ENCODE results near the gene IGFLR1. TPM values are rescaled to one million over a fixed set of nuclear protein-coding genes. Genes with fewer than 3 reads are reported as not detected.

Gene IGFLR1
- polyA plus RNA-seq, 1 donor from 2014 or later: 4.6 TPM

DNA sequence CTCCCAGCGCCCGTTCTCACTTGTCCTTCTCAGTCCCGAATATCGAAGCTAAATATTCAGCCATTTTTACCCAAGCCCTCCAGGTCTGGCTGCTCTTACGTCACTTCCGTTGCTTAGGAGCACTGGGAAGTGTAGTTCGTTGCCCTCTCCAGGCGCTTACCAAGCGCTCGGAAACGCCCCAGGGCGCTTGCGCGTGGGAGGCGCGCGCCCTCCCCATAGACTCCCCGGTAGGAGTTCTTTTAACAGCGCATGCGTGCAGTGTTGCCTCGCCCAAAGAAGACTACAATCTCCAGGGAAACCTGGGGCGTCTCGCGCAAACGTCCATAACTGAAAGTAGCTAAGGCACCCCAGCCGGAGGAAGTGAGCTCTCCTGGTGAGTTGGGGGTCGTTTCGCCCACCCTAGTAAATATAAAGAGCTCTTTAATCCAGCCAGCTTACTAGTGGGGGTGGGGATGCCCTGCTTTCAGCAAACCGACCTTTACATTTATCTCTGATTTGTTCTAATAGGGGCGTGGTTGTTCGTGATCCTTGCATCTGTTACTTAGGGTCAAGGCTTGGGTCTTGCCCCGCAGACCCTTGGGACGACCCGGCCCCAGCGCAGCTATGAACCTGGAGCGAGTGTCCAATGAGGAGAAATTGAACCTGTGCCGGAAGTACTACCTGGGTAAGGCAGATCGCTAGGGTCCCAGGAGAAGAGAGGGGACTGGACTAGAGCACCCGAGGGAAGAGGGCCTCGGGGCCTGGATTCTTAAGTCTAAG lies 3.3 kb upstream of the IGFLR1 start, which contains the start of the genes PSENEN and U2AF1L4:
TSS of gene PSENEN (plus strand) at position 324 of the 759 bp plus-strand sequence. CDS start at position 604, 280 bp downstream.
TSS of gene U2AF1L4 (minus strand) at position 91 of the 759 bp plus-strand sequence. CDS start at position 64, 27 bp downstream.
- Histone ChIP-seq H3K27me3 (ENCODE audit: insufficient read depth, low read depth, low read length) (no peaks in the 10 kb centered on the region), H3K9me3 (ENCODE audit: low read length) (no peaks in the 10 kb centered on the region), H3K9ac (ENCODE audit: low read length) (peak within 1 kb of the TSS; percentile 94), H3K27ac (ENCODE audit: low read length) (peak within 1 kb of the TSS; percentile 98), H4K20me1 (ENCODE audit: insufficient read depth) (no peaks in the 10 kb centered on the region), H3K9me2 (ENCODE audit: insufficient read depth, low read length) (no peaks in the 10 kb centered on the region), H3K4me3 (ENCODE audit: low read length) (peak within 1 kb of the TSS; percentile 94), H3K36me3 (ENCODE audit: insufficient read depth, low read length) (no peaks in the 10 kb centered on the region), H3K4me2 (ENCODE audit: low read length) (peak within 1 kb of the TSS; percentile 91), H2AFZ (ENCODE audit: low read depth, low read length) (peak within 1 kb of the TSS; percentile 71), H3F3A (ENCODE audit: insufficient read depth, low read length, poor library complexity, severe bottlenecking) (no peaks in the 10 kb centered on the region), H3K79me2 (replicated peaks; ENCODE audit: insufficient read depth, low read length) (peaks cover 22% of the 10 kb centered on the region)
- peak; percentile 82 for TF ChIP-seq POLR2AphosphoS5 (IDR thresholded peaks at IDR 0.05)
- TF ChIP-seq EP300 (conservative IDR thresholded peaks at IDR 0.05; ENCODE audit: poor library complexity, severe bottlenecking): no peak
- peak; percentile 3 for TF ChIP-seq MXI1 (conservative IDR thresholded peaks at IDR 0.05; ENCODE audit: poor library complexity, severe bottlenecking)

DNA sequence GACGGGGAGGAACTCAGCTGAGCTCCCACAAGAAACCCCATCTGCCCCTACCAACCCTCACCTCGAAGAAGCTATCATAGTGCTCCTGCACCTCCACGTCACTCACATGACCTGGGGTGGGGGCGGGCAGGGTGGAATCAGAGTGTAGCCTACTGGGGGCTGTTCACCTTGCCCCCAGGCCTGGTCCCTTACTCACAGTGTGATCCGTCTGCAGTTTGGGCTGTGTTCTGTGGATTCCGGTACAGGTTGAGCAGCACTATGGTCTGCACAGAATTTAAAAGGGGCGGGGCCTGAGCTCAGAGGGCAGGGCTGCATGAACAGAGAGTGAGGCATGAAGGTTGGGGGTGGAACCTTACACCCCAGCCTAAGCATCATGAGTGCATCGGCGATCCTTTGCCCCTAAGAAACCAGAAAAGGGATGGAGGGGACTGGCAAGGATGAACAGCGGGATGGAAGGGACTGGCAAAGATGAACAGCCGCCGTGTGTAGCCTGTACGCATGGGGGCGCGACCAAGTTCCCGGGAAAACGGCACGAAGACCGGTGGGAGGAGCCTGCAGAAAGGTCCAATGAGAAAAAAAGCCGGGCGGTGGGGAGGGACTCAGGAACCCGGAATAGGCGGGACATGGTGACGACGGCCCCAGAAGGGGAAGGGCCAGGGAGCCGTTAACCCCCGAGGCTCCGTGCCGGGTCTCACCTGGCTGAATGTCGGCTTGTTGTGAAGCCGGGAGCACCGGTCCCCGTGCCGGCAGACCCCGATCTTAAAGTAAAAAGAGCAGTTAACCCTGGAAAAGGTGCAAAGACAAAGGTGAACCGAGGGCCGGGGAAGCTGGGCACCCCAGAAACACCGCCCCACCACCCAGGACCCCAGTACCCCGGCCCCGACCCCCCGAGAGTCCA lies 2.4 kb upstream of the IGFLR1 start:
- Histone ChIP-seq H3K9me2 (ENCODE audit: insufficient read depth, low read length) (no peaks in the 10 kb centered on the region), H4K20me1 (ENCODE audit: insufficient read depth) (no peaks in the 10 kb centered on the region), H3K27me3 (ENCODE audit: insufficient read depth, low read depth, low read length) (no peaks in the 10 kb centered on the region), H3K36me3 (ENCODE audit: insufficient read depth, low read length) (no peaks in the 10 kb centered on the region), H3K27ac (ENCODE audit: low read length) (peak overlapping the region; percentile 98), H3K9me3 (ENCODE audit: low read length) (no peaks in the 10 kb centered on the region), H3K79me2 (replicated peaks; ENCODE audit: insufficient read depth, low read length) (peaks cover 22% of the 10 kb centered on the region), H3K4me2 (ENCODE audit: low read length) (peak overlapping the region; percentile 70), H2AFZ (ENCODE audit: low read depth, low read length) (peak overlapping the region; percentile 71), H3K4me3 (ENCODE audit: low read length) (peak overlapping the region; percentile 94), H3K9ac (ENCODE audit: low read length) (peak overlapping the region; percentile 94), H3F3A (ENCODE audit: insufficient read depth, low read length, poor library complexity, severe bottlenecking) (no peaks in the 10 kb centered on the region)
- no peak for TF ChIP-seq EP300 (conservative IDR thresholded peaks at IDR 0.05; ENCODE audit: poor library complexity, severe bottlenecking)
- peak; percentile 70 for TF ChIP-seq POLR2AphosphoS5 (IDR thresholded peaks at IDR 0.05)
- TF ChIP-seq, protein P1, sequence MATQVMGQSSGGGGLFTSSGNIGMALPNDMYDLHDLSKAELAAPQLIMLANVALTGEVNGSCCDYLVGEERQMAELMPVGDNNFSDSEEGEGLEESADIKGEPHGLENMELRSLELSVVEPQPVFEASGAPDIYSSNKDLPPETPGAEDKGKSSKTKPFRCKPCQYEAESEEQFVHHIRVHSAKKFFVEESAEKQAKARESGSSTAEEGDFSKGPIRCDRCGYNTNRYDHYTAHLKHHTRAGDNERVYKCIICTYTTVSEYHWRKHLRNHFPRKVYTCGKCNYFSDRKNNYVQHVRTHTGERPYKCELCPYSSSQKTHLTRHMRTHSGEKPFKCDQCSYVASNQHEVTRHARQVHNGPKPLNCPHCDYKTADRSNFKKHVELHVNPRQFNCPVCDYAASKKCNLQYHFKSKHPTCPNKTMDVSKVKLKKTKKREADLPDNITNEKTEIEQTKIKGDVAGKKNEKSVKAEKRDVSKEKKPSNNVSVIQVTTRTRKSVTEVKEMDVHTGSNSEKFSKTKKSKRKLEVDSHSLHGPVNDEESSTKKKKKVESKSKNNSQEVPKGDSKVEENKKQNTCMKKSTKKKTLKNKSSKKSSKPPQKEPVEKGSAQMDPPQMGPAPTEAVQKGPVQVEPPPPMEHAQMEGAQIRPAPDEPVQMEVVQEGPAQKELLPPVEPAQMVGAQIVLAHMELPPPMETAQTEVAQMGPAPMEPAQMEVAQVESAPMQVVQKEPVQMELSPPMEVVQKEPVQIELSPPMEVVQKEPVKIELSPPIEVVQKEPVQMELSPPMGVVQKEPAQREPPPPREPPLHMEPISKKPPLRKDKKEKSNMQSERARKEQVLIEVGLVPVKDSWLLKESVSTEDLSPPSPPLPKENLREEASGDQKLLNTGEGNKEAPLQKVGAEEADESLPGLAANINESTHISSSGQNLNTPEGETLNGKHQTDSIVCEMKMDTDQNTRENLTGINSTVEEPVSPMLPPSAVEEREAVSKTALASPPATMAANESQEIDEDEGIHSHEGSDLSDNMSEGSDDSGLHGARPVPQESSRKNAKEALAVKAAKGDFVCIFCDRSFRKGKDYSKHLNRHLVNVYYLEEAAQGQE (IDR thresholded peaks at IDR 0.05; ENCODE audit: borderline replicate concordance): no peak
- peak; percentile 93 for TF ChIP-seq MXI1 (conservative IDR thresholded peaks at IDR 0.05; ENCODE audit: poor library complexity, severe bottlenecking)
- TF ChIP-seq RAD21 (conservative IDR thresholded peaks at IDR 0.05): peak; percentile 68
- TF ChIP-seq SMC3 (conservative IDR thresholded peaks at IDR 0.05; ENCODE audit: poor library complexity): peak; percentile 84
- TF ChIP-seq CTCF (IDR thresholded peaks at IDR 0.05; ENCODE audit: poor library complexity, severe bottlenecking): peak; percentile 83
